Body of pancreas (tissue), 4 donors: ENCODE data around the gene AKT3. TPM values are rescaled to one million over a fixed set of nuclear protein-coding genes. Genes with fewer than 3 reads are reported as not detected.

Experiments
- ATAC-seq: fragments of 150-250 bp; one replicate; pipeline ENCODE4 v1.9.1; 2016
- DNase-seq, 4 donors: peaks; one replicate each; pipeline ENCODE4 v3.0.0-alpha.2; 2019
- H3K27ac ChIP-seq, 4 donors: fragments of 200-600 bp; sonication (generic); 1 replicate in 3 of 4; 2 replicates in 1 of 4; pipeline versions ENCODE4 v1.5.1 to v1.6.1; 2016 to 2019; ENCODE audit warnings: mild to moderate bottlenecking in 1 of 4, mixed read lengths in 1 of 4, moderate library complexity in 1 of 4
- H3K27me3 ChIP-seq, 2 donors: fragments of 200-600 bp; sonication (generic); one replicate each; pipeline ENCODE4 v1.6.0; 2016; ENCODE audit warnings: mild to moderate bottlenecking in 1 of 2
- H3K36me3 ChIP-seq, 2 donors: fragments of 200-600 bp; sonication (generic); replicated peaks in 1 of 2; 2 replicates each; pipeline ENCODE4 v1.5.1; 2016; ENCODE audit warnings: low read depth in 2 of 2; ENCODE audit not compliant: insufficient read depth in 1 of 2
- H3K4me1 ChIP-seq: fragments of 200-600 bp; sonication (generic); one replicate; pipeline ENCODE4 v1.6.0; 2016
- H3K4me3 ChIP-seq, 2 donors: fragments of 200-600 bp; sonication (generic); 1 replicate in 1 of 2; 2 replicates in 1 of 2; pipeline ENCODE4 v1.5.1; 2016 to 2019
- H3K9me3 ChIP-seq, 3 donors: fragments of 200-600 bp; sonication (generic); 1 replicate in 2 of 3; 2 replicates in 1 of 3; pipeline ENCODE4 v1.5.1; 2016
- POLR2A ChIP-seq, 3 donors: fragments of 450-650 bp; IDR thresholded peaks; one replicate each; pipeline ENCODE4 v1.6.1; 2016; ENCODE audit warnings: antibody characterized with exemption in 3 of 3, mild to moderate bottlenecking in 2 of 3
- WGBS, 2 donors: methylation state at CpG; one replicate each; pipeline ENCODE4 v1.1.5; 2017; 5-methylcytosine and 5-hydroxymethylcytosine counted together
- intact Hi-C: fragments of 100-400 bp; cut with DNase I; formaldehyde crosslinking; loops from one replicate; pipeline ENCODE4 v1.15.1; 2023
- total RNA-seq, 2 donors: library from RNA; depleted of rRNA; stranded (reverse); fragments of >200 nt; gene quantifications; one replicate each; pipeline ENCODE4 v1.1.0, GENCODE V29; 2016
- TF ChIP-seq, protein P1 (sequence below), 7 experiments: fragments of 450-650 bp in 4 of 7; fragments of 200-600 bp in 3 of 7; sonication (generic) in 3 of 7; IDR thresholded peaks; one replicate each; pipeline ENCODE4 v1.5.1; 2016 to 2019; ENCODE audit warnings: antibody characterized with exemption in 7 of 7

AKT3 gene
- total RNA-seq, 2 donors from 2014 or later: 14.0 to 24.7 TPM

DNA sequence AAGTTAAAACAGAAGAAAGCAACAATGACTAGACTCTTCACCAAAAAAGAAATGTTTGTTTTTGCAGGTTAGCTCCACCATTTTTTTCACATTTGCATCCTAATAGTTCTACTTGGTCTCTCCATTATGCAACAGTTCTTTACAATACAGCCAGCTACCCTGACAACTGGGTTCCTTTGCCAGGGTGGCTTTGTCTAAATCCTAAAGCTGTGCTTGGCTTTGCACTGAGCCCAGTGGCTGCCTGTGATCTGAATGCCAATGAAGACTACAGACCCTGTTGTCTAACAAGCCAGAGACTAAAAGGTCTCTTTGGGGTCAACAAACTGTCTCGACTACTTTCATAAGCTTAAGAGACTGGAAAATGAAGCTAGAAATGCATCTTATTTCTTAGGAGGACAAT lies 112.0 kb downstream of the AKT3 start:
- 47 to 76% methylated on average over 1 of the region's 1 CpG for WGBS, 2 donors
- H3K4me1 ChIP-seq: peaks cover 7% of the 10 kb centered on the region
- intact Hi-C loops: no loop called here
- TF ChIP-seq, protein P1, sequence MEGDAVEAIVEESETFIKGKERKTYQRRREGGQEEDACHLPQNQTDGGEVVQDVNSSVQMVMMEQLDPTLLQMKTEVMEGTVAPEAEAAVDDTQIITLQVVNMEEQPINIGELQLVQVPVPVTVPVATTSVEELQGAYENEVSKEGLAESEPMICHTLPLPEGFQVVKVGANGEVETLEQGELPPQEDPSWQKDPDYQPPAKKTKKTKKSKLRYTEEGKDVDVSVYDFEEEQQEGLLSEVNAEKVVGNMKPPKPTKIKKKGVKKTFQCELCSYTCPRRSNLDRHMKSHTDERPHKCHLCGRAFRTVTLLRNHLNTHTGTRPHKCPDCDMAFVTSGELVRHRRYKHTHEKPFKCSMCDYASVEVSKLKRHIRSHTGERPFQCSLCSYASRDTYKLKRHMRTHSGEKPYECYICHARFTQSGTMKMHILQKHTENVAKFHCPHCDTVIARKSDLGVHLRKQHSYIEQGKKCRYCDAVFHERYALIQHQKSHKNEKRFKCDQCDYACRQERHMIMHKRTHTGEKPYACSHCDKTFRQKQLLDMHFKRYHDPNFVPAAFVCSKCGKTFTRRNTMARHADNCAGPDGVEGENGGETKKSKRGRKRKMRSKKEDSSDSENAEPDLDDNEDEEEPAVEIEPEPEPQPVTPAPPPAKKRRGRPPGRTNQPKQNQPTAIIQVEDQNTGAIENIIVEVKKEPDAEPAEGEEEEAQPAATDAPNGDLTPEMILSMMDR (IDR thresholded peaks at IDR 0.05): no peak
- TF ChIP-seq POLR2A (IDR thresholded peaks at IDR 0.05): no peak
- DNase-seq (no peak), ATAC-seq (no peak)
- H3K4me3 ChIP-seq: no peak overlapping the region
- no peaks in the 10 kb centered on the region for H3K9me3 ChIP-seq
- H3K27ac ChIP-seq: no peak overlapping the region
- no peaks in the 10 kb centered on the region for H3K36me3 ChIP-seq
- no peaks in the 10 kb centered on the region for H3K27me3 ChIP-seq

DNA sequence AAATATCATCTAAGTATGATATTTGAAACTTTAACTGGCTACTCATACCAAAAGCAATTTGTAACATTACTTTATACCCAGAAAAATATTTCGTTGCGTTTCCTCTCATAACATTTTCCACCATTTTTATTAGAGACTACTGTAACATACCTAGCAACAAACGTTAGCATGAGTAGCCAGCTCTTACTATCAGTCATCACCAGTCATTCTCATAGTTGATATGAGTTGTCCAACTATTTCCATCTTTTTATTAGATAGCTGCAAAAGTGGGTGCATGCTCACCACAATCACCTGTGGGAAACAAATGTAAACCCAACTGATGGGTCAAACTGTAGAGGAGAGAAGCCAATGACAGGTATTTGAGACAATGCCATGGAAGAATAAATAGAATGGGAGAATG lies 114.6 kb downstream of the AKT3 start:
- H3K9me3 ChIP-seq: no peaks in the 10 kb centered on the region
- peaks cover 7% of the 10 kb centered on the region for H3K4me1 ChIP-seq
- H3K4me3 ChIP-seq: no peak overlapping the region
- no peaks in the 10 kb centered on the region for H3K27me3 ChIP-seq
- H3K27ac ChIP-seq: no peak overlapping the region
- no peaks in the 10 kb centered on the region for H3K36me3 ChIP-seq
- intact Hi-C loops: no loop called here
- WGBS, 2 donors: 73 to 76% methylated on average over 3 of the region's 3 CpGs
- no peak for DNase-seq
- TF ChIP-seq, protein P1 (IDR thresholded peaks at IDR 0.05): no peak
- TF ChIP-seq POLR2A (IDR thresholded peaks at IDR 0.05): no peak
- ATAC-seq: no peak

DNA sequence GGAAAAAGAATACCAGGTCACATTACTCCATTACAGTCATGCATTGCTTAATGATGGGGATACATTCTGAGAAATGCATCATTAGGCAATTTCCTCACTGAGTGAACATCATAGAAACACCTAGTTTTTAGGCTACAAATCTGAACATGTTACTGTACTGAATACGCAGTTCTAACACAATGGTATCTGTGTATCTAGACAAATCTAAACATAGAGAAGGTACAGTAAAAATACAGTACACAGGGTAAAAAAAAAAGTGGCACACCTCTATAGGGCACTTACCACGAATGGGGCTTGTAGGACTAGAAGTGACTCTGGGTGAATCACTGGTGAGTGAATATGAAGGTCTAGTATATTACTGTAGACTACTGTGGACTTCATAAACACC lies 115.7 kb downstream of the AKT3 start:
- H3K27me3 ChIP-seq: no peaks in the 10 kb centered on the region
- 36 to 48% methylated on average over 2 of the region's 2 CpGs for WGBS, 2 donors
- ATAC-seq: no peak
- intact Hi-C loops: no loop called here
- TF ChIP-seq, protein P1 (IDR thresholded peaks at IDR 0.05): no peak
- TF ChIP-seq POLR2A (IDR thresholded peaks at IDR 0.05): no peak
- H3K4me3 ChIP-seq: no peak overlapping the region
- no peaks in the 10 kb centered on the region for H3K36me3 ChIP-seq
- H3K4me1 ChIP-seq: peaks cover under 1% of the 10 kb centered on the region
- DNase-seq: no peak
- no peak overlapping the region for H3K27ac ChIP-seq
- H3K9me3 ChIP-seq: no peaks in the 10 kb centered on the region

DNA sequence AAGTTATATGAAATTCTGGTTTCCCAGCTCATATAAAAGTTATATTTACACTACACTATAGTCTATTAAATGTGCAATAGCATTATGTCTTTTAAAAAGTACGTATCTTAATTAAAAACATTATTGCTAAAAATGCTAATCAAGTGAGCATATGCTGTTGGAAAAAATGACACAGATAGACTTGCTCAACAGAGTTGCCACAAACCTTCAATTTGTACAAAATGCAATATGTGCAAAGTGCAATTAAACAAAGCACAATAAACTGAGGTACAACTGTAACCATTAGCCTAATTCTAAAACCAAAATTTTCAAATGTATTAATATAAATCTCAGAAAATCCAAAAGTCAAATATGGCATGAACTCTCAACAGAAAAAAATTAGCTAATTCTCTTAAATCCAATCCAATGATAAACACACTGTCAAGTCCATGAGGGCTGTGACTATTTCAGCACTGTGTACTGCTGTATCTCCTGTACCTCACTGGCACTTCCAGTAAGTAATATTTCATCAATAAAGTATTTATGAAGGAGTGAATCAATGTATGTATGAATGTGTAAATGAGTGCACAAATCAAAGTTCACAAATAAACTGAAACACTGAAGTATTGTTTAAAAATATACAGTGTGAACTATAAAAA lies 116.3 kb downstream of the AKT3 start:
- Histone ChIP-seq H3K4me1 (no peaks in the 10 kb centered on the region), H3K4me3 (no peak overlapping the region), H3K36me3 (no peaks in the 10 kb centered on the region), H3K9me3 (no peaks in the 10 kb centered on the region), H3K27ac (no peak overlapping the region), H3K27me3 (no peaks in the 10 kb centered on the region)
- ATAC-seq: no peak
- TF ChIP-seq, protein P1 (IDR thresholded peaks at IDR 0.05): no peak
- no peak for TF ChIP-seq POLR2A (IDR thresholded peaks at IDR 0.05)
- DNase-seq: no peak
- 81 to 87% methylated on average over 1 of the region's 1 CpG for WGBS, 2 donors
- intact Hi-C loops: no loop called here

DNA sequence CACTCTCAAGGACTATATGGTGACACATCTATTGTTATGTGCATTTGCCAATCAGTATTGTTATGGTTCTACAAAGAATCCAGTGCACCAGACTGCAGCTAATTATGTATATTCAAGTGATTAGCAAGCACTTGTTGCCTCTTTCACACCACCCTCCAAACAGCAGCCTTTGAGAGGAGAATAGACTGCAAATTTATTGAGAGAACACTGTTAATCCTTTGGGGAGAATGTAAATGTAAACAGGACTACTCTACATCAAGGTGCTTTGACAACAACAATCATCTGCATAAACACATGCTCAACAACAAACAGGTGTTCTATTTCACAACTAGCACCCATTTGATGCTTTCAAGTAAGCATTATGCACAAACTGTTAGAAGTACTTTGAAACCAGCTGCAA lies 117.4 kb downstream of the AKT3 start:
- DNase-seq (no peak), ATAC-seq (no peak)
- intact Hi-C loops: no loop called here
- TF ChIP-seq, protein P1 (IDR thresholded peaks at IDR 0.05): no peak
- no peak for TF ChIP-seq POLR2A (IDR thresholded peaks at IDR 0.05)
- Histone ChIP-seq H3K4me1 (no peaks in the 10 kb centered on the region), H3K27me3 (no peaks in the 10 kb centered on the region), H3K36me3 (no peaks in the 10 kb centered on the region), H3K4me3 (no peak overlapping the region), H3K27ac (no peak overlapping the region), H3K9me3 (no peaks in the 10 kb centered on the region)
